CD14-positive monocyte (primary cell): ENCODE data around the gene HOATZ. TPM values are rescaled to one million over a fixed set of nuclear protein-coding genes. Genes with fewer than 3 reads are reported as not detected.

Experiments
- DNase-seq, 3 donors: peaks; one replicate each; pipeline ENCODE4 v3.0.0-alpha.2; 2011 to 2022
- H2AFZ ChIP-seq: 2 replicates; pipeline ENCODE4 v1.6.0; 2012; ENCODE audit warnings: mild to moderate bottlenecking, low read depth, low read length, inconsistent platforms; ENCODE audit not compliant: insufficient read depth, poor library complexity, severe bottlenecking
- H3K27ac ChIP-seq, 2 donors: 1 replicate in 1 of 2; 2 replicates in 1 of 2; pipeline ENCODE4 v1.5.1; 2012 to 2013; ENCODE audit warnings: low read length in 2 of 2, control low read depth in 1 of 2, inconsistent platforms in 1 of 2, low read depth in 1 of 2, mild to moderate bottlenecking in 1 of 2
- H3K27me3 ChIP-seq, 2 donors: one replicate each; pipeline versions ENCODE4 v1.6.0 to v1.6.1; 2011 to 2013; ENCODE audit warnings: low read length in 2 of 2; ENCODE audit not compliant: control insufficient read depth in 2 of 2, insufficient read depth in 2 of 2
- H3K36me3 ChIP-seq, 2 donors: replicated peaks in 1 of 2; 1 replicate in 1 of 2; 2 replicates in 1 of 2; pipeline versions ENCODE4 v1.5.1 to v1.6.1; 2012 to 2013; ENCODE audit warnings: low read length in 2 of 2, control low read depth in 1 of 2, inconsistent platforms in 1 of 2, mild to moderate bottlenecking in 1 of 2; ENCODE audit not compliant: insufficient read depth in 2 of 2, control insufficient read depth in 1 of 2
- H3K4me1 ChIP-seq, 2 donors: 1 replicate in 1 of 2; 2 replicates in 1 of 2; pipeline versions ENCODE4 v1.5.1 to v1.6.1; 2012 to 2013; ENCODE audit warnings: low read length in 2 of 2, control low read depth in 1 of 2, inconsistent platforms in 1 of 2, mild to moderate bottlenecking in 1 of 2, moderate library complexity in 1 of 2; ENCODE audit not compliant: insufficient read depth in 2 of 2, control insufficient read depth in 1 of 2
- H3K4me2 ChIP-seq: replicated peaks from 2 replicates; pipeline ENCODE3; 2012; ENCODE audit warnings: low read length, moderate library complexity, mild to moderate bottlenecking; ENCODE audit not compliant: poor library complexity, severe bottlenecking; ENCODE audit errors: extremely low read depth
- H3K4me3 ChIP-seq, 3 experiments: fragments of 200-600 bp in 1 of 3; sonication (generic) in 1 of 3; replicated peaks in 1 of 3; 1 replicate in 2 of 3; 2 replicates in 1 of 3; pipeline ENCODE4 v1.5.1; 2011 to 2013; ENCODE audit warnings: low read length in 3 of 3, mild to moderate bottlenecking in 3 of 3, control low read depth in 2 of 3, low read depth in 2 of 3, inconsistent platforms in 1 of 3, moderate library complexity in 1 of 3
- H3K79me2 ChIP-seq: 2 replicates; pipeline ENCODE4 v1.6.0; 2012; ENCODE audit warnings: mild to moderate bottlenecking, control low read depth, inconsistent platforms, low read length, moderate library complexity; ENCODE audit not compliant: insufficient read depth
- H3K9ac ChIP-seq: 2 replicates; pipeline ENCODE4 v1.6.0; 2017; ENCODE audit warnings: low read length, mild to moderate bottlenecking; ENCODE audit not compliant: insufficient read depth, poor library complexity, severe bottlenecking
- H3K9me3 ChIP-seq, 2 donors: replicated peaks in 1 of 2; 1 replicate in 1 of 2; 2 replicates in 1 of 2; pipeline versions ENCODE4 v1.5.1 to v1.6.1; 2012 to 2013; ENCODE audit warnings: low read length in 2 of 2, control low read depth in 1 of 2; ENCODE audit not compliant: control insufficient read depth in 1 of 2, insufficient read depth in 1 of 2
- H4K20me1 ChIP-seq: 2 replicates; pipeline ENCODE4 v1.6.0; 2012; ENCODE audit warnings: mild to moderate bottlenecking, low read length, control low read depth, moderate library complexity; ENCODE audit not compliant: insufficient read depth
- H3K27ac Mint-ChIP-seq, 7 donors: one replicate each; pipeline ENCODE4 v1.8.0; 2020; ENCODE audit warnings: mild to moderate bottlenecking in 7 of 7, mixed read lengths in 7 of 7, moderate library complexity in 6 of 7, inconsistent platforms in 2 of 7
- H3K27me3 Mint-ChIP-seq, 3 donors: one replicate each; pipeline ENCODE4 v1.8.0; 2021 to 2022; ENCODE audit warnings: low read depth in 3 of 3, mild to moderate bottlenecking in 3 of 3, mixed read lengths in 3 of 3, moderate library complexity in 3 of 3, inconsistent platforms in 1 of 3
- H3K36me3 Mint-ChIP-seq, 2 donors: one replicate each; pipeline ENCODE4 v1.8.0; 2020; ENCODE audit warnings: mixed read lengths in 2 of 2, inconsistent platforms in 1 of 2, mild to moderate bottlenecking in 1 of 2
- H3K4me1 Mint-ChIP-seq: one replicate; pipeline ENCODE4 v1.8.0; 2020; ENCODE audit warnings: mild to moderate bottlenecking, mixed read lengths
- H3K4me3 Mint-ChIP-seq, 2 donors: one replicate each; pipeline ENCODE4 v1.8.0; 2020; ENCODE audit warnings: mild to moderate bottlenecking in 2 of 2, mixed read lengths in 2 of 2, moderate library complexity in 1 of 2
- H3K9me3 Mint-ChIP-seq, 7 donors: one replicate each; pipeline ENCODE4 v1.8.0; 2020 to 2022; ENCODE audit warnings: mixed read lengths in 7 of 7, mild to moderate bottlenecking in 6 of 7, moderate library complexity in 6 of 7, inconsistent platforms in 2 of 7
- WGBS: methylation state at CpG from one replicate; pipeline ENCODE4 v1.1.5; 2013; ENCODE audit warnings: missing lambda C conversion rate; ENCODE audit not compliant: insufficient coverage; 5-methylcytosine and 5-hydroxymethylcytosine counted together
- intact Hi-C, 2 donors: fragments of 100-400 bp; cut with micrococcal nuclease; formaldehyde crosslinking; loops; one replicate each; pipeline versions ENCODE4 v1.15.0 to v1.15.1; 2023
- polyA plus RNA-seq, 3 donors: library from polyadenylated mRNA; depleted of rRNA in 1 of 3; unstranded in 2 of 3; stranded (reverse) in 1 of 3; fragments of 300-500 nt in 2 of 3; fragments of >200 nt in 1 of 3; fragmentation: Illumina TruSeq in 2 of 3; gene quantifications; 1 replicate in 2 of 3; 2 replicates in 1 of 3; pipeline ENCODE4 v1.2.3, GENCODE V29; 2012 to 2021
- TF ChIP-seq, protein P1 (sequence below): fragments of 200-600 bp; IDR thresholded peaks from one replicate; pipeline ENCODE4 v1.8.0; 2022; ENCODE audit warnings: antibody characterized with exemption, mild to moderate bottlenecking

HOATZ gene
- polyA plus RNA-seq, 3 donors: not detected

DNA sequence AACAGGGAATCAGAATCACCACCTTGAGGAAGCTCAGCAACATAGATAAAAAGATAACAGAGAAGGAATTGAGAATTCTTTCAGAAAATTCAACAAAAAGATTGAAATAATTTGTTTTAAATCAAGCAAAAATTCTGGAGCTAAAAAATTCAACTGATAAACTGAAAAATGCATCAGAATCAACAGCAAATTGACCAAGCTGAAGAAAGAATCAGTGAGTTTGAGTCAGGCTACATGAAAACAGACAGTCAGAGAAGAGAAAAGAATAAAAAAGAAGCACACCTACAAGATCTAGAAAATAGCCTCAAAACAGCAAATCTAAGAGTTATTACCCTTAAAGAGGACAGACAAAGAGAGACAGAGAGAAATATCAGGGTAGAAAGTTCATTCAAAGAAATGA lies 31.1 kb upstream of the HOATZ start:
- Histone ChIP-seq H3K36me3 (no peaks in the 10 kb centered on the region), H3K27ac (no peak overlapping the region), H3K4me2 (no peak overlapping the region), H3K4me3 (no peak overlapping the region), H2AFZ (no peak overlapping the region), H3K4me1 (no peaks in the 10 kb centered on the region), H4K20me1 (no peaks in the 10 kb centered on the region), H3K79me2 (no peaks in the 10 kb centered on the region), H3K9me3 (peaks cover 3 to 8% of the 10 kb centered on the region in 2 donors), H3K9ac (no peak overlapping the region), H3K27me3 (no peaks in the 10 kb centered on the region)
- Mint-ChIP-seq H3K36me3 (no peaks in the 10 kb centered on the region), H3K4me3 (no peak overlapping the region), H3K27me3 (peaks cover 0 to 2% (median 0%) of the 10 kb centered on the region in 3 donors), H3K27ac (no peak overlapping the region), H3K9me3 (peaks cover 6 to 21% (median 14%) of the 10 kb centered on the region in 7 donors), H3K4me1 (peaks cover 9% of the 10 kb centered on the region)
- no peak for DNase-seq
- TF ChIP-seq, protein P1, sequence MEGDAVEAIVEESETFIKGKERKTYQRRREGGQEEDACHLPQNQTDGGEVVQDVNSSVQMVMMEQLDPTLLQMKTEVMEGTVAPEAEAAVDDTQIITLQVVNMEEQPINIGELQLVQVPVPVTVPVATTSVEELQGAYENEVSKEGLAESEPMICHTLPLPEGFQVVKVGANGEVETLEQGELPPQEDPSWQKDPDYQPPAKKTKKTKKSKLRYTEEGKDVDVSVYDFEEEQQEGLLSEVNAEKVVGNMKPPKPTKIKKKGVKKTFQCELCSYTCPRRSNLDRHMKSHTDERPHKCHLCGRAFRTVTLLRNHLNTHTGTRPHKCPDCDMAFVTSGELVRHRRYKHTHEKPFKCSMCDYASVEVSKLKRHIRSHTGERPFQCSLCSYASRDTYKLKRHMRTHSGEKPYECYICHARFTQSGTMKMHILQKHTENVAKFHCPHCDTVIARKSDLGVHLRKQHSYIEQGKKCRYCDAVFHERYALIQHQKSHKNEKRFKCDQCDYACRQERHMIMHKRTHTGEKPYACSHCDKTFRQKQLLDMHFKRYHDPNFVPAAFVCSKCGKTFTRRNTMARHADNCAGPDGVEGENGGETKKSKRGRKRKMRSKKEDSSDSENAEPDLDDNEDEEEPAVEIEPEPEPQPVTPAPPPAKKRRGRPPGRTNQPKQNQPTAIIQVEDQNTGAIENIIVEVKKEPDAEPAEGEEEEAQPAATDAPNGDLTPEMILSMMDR: no peak
- intact Hi-C loops: no loop called here

DNA sequence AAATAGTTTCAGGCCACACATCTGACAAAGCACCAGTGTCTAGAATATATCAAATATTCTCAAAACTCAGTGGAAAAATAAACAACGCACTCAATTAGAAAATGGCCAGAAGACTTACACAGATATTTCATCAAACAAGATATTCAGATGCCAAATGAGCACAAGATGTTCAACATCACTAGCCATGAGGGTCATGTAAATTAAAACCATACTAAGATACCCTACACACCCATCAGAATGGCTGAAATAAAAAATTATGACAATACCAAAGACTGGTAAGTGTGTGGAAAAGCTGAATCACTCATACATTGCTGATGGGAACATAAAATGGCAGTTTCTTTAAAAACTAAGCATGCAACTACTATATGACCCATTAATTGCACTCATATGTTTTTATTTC lies 24.1 kb upstream of the HOATZ start:
- Histone ChIP-seq H3K4me3 (no peak overlapping the region), H2AFZ (no peak overlapping the region), H3K79me2 (no peaks in the 10 kb centered on the region), H3K27ac (no peak overlapping the region), H3K9me3 (peaks cover 0 to 5% of the 10 kb centered on the region in 2 donors), H3K9ac (no peak overlapping the region), H4K20me1 (no peaks in the 10 kb centered on the region), H3K27me3 (no peaks in the 10 kb centered on the region), H3K36me3 (no peaks in the 10 kb centered on the region), H3K4me2 (no peak overlapping the region), H3K4me1 (no peaks in the 10 kb centered on the region)
- intact Hi-C loops: no loop called here
- Mint-ChIP-seq H3K36me3 (no peaks in the 10 kb centered on the region), H3K27ac (no peak overlapping the region), H3K4me3 (no peak overlapping the region), H3K9me3 (peaks cover 0 to 13% (median 9%) of the 10 kb centered on the region in 7 donors), H3K4me1 (no peaks in the 10 kb centered on the region), H3K27me3 (peaks cover 0 to 1% (median 0%) of the 10 kb centered on the region in 3 donors)
- DNase-seq: no peak
- TF ChIP-seq, protein P1: no peak
- 100% methylated on average over 1 of the region's 1 CpG for WGBS
